Stimulated activated CD8-positive, alpha-beta memory T cell treated with anti-CD3 and anti-CD28 coated beads, Interleukin-7, amount 100 ng/mL, for 24 hours (primary cell): Measurements from ENCODE around the gene ZCCHC24.
"Not testable (repeated sequence)": the region's sequence is repeated elsewhere in the genome, so short reads cannot be mapped to it uniquely, and the experiment has no call there.

Source experiments
- DNase-seq: peaks from one replicate; pipeline ENCODE4 v3.0.0-alpha.2; 2020; ENCODE audit warnings: low read depth

The ZCCHC24 gene

GRCh38 chr10:79345241-79346011 lies 100.0 kb downstream of the ZCCHC24 start:
- no peak for DNase-seq

GRCh38 chr10:79344502-79345195 lies 100.8 kb downstream of the ZCCHC24 start:
- DNase-seq = no peak

DNA sequence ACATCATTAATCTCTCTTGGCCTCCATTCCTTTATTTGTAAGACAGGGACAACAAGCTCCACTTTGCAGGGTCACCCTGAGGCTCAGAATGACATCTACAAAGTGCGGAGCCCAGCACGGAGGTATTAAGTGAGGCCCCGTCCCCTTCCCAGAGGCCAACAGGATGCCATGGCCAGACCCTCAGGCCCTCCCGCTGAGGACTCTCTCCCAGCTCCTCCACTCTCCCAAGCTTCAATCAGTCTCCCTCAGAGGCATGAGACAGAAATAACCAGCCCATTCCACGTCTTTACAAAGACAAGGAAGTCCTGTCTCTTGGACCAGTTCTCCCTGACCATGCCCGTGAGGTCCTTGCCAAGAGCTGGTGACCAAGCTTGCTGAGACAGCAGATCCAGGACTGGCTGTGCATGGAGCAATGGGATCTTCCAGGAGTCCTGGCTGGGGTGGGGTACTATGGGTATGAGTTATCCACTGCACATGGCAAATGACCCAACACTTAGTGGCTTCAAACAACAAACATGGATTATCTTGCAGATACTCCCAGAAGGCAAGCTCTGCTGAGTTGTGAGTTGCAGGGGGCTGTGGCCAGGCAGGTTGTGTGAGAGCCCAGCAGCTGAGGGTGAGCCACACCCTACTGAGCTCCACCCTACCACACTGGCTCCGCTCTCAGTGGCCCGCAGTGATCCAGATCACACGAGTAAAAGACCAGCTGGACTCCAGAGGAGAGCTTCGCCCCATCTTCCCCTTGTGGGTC lies 102.4 kb downstream of the ZCCHC24 start:
- DNase-seq = no peak

DNA sequence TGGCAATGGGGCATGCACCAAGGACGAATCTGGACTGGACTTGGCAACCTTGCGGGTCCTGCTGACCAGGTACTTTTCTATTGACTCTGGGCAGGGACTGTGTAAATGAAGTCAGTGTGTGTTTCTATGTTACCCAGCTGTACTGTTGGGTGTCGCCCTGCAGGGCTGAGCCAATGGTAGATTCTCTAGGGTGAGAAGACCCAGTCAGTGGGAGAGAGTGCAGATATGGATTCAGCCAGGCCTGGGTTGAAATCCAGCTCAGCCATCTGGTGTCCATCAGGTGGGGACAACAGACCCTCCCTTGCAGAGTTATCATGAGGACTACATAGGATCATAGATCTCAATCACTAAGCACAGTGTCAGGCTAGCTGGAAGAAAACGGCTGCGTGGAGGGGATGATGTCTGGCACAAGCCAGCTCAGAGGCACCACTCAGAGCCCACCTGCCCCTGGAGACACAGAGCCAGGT lies 103.1 kb downstream of the ZCCHC24 start:
- no peak for DNase-seq

DNA sequence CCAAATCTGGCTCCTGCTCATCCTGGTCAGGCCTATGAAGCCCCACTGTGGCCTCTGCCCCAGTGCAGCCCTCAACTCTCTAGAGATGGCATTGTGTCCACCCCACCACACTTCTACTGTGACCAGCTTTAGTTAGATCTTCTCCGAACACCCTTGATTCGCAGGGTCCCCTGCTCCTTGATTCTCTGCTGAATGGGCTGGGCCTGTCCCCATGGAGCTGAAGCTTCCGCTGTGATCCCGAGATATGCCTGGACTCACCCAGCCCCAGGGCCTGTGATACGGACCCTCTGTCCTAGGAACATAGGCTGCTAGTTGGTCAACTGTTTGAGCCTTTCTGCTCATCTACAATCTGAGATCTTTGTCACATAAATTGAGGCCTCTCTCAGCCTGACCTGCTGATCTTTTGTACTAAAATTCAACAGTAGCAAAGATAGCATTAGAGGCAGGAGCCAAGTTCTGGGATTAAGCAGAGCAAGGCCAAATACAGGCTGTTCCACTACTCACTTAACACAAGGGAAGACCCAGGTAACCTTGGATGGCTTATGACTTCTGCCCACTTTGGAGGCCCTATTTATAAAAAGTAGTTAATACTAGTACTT lies 104.7 kb downstream of the ZCCHC24 start:
- no peak for DNase-seq

DNA sequence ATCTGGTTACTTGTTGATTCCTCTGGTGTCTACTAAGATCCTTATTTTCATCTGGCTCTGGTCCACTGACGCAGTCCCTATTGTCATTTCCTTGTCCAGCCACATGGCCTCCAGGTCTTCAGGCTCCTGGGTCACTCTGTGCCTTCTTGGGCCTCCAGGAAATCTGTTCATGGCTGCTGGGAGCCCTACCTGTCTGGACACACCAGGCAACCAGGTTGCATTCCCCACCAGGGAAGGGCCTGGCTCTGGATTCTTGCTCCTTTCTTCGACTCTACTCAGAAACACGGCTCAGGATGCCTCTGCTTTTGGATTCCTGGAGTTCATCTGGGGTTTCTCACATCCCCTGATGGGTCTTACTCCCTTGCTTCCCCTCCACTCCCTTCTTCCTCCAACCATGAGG lies 106.2 kb downstream of the ZCCHC24 start:
- DNase-seq = no peak

DNA sequence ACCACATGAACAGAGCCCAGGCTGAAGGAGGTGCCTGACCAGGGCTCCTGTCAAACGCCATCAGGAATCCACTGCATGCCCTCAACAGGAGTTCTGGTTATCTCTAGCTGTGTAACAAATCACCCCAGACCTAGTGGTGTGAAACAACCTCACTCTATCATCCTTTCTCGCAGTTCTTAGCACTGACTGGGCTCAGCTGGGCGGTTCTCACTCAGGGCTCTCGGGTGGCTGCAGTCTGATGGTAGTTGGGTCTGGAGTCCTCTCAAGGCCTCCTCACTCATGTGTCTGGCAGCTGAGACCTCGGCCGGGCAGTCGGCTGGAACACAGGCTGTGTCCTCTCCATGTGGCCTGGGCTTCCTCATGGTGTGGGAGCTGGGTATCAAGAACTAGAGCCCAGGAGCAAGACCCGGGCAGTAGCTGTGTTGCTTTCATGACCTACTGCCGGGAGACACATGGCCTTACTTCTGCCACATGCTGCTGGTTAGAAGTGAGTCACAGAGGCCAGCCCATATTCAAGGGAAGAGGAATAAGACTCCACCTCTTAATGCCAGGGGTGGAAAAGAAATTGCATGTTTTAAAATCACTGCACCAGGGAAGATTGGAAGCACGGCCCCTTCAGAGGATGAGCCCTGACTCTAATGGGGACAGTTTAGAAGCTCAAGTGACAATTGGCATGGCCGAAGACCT lies 107.5 kb downstream of the ZCCHC24 start:
- not testable (repeated sequence) for DNase-seq

DNA sequence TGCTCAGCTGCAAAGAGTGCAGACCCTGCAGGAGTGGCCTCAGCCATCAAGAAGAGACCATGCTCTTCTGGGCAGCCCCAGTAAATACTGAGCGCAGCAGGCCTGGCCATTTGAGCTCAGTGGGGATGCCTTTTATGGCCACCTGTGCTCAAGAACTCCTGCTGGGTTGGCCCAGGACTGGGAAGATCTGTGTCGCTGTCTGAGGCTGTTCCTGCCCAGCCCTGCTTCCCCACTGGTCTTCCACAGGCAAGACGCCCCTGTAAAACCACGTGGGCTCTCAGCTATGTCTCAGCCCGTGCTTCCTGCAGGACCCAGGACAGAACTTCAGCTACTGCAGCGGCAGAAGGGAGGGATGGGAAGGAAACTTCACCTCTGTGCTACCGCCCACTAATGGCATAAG lies 108.7 kb downstream of the ZCCHC24 start:
- no peak for DNase-seq

DNA sequence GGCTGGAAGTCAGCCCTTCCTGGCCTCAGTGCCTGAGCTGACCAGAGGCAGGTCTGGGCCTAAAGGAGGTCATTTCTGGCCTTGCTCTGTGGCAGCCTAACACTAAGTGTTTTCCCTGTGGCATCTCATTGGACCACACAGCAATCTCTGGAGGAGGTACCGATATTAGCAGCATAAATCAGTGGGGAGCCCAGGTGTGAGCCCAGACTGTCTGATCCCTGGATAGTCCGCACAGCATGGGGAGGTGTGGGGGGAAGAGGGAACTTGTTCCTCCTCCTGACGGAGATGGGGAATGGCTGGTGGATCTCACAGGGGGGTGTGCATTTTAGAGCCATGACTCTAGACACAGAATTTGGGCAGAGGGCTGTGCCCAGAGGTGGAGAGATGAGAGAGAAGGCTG lies 109.1 kb downstream of the ZCCHC24 start:
- DNase-seq = no peak

- DNase-seq = no peak
These were observed 109.8 kb downstream of the ZCCHC24 start for GRCh38 chr10:79335470-79336235.

DNA sequence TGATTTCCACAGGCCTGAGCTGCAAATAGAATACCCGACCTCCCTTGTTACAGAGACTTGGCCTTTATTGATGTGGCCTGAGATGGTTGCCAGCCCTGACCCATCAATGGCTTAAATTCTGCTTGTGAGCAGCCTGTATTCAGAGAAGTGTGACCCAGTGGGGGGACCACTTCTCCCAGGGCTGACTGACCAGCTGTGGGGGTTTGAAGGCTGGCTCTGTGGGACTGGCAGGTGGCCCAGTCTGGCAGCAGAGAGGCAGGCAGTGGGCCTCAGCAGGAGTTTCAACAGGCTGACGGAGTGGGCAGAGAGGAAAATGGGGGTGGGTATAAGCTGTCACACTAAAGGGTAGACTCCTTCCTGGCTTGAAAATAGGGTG lies 110.3 kb downstream of the ZCCHC24 start:
- no peak for DNase-seq

DNA sequence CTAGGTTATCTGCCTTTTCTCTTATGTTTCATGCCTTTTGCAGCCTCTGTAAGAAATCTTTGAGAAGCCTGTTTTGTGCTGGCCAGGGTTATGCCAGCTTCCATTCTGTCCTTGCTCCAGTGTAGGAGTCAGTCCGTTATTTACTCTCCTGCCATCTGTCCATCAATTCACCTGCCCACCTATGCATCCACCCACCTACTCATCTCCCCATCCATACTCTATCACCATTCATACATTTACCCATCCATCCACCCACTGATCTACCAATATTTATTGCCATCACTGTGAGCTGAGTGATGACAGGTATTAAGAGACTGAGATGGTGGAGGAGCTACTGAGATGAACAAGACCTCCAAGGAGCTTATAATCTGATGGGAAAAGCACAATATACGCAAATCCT lies 110.9 kb downstream of the ZCCHC24 start:
- DNase-seq = no peak

DNA sequence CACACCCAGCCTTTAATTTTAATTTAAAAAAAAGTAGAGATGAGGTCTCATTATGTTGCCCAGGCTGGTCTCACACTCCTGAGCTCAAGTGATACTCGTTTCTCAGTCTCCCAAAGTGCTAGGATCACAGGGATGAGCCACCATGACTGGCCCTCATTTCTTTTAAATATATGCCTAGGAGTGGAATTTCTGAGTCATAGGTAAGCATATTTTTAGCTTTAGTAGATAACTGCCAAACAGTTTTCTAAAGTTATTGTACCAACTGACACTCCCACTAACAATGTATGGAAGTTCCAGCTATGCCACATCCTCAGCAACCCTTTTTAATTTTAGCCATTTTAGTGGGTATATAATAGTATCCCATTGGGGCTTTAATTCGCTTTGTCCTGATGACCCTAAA lies 111.9 kb downstream of the ZCCHC24 start:
- DNase-seq = no peak

GRCh38 chr10:79332610-79333315 lies 112.7 kb downstream of the ZCCHC24 start:
- not testable (repeated sequence) for DNase-seq
